Cardiac muscle cell (in vitro differentiated cells and primary cell): ENCODE measurements around the gene RPS6KB2. TPM values are rescaled to one million over a fixed set of nuclear protein-coding genes. Genes with fewer than 3 reads are reported as not detected.

Experiments used
- DNase-seq, 2 donors: peaks; one replicate each; pipeline versions ENCODE4 v3.0.0 to v3.0.0-alpha.2; 2010 to 2017; ENCODE audit warnings: low read depth in 1 of 2, low spot score in 1 of 2
- H3K27ac ChIP-seq: fragments of 200-600 bp; sonication (generic); 2 replicates; pipeline ENCODE4 v1.5.1; 2016
- H3K27me3 ChIP-seq: fragments of 200-600 bp; sonication (generic); 2 replicates; pipeline ENCODE4 v1.6.0; 2016; ENCODE audit warnings: control low read depth
- H3K36me3 ChIP-seq: fragments of 200-600 bp; sonication (generic); 2 replicates; pipeline ENCODE4 v1.5.1; 2016; ENCODE audit warnings: control low read depth
- H3K4me1 ChIP-seq: fragments of 200-600 bp; sonication (generic); 2 replicates; pipeline ENCODE4 v1.8.1; 2017; ENCODE audit warnings: low read depth, mild to moderate bottlenecking, mixed run types
- H3K4me3 ChIP-seq: fragments of 200-600 bp; sonication (generic); 2 replicates; pipeline ENCODE4 v1.5.1; 2016; ENCODE audit warnings: mild to moderate bottlenecking
- H3K9me3 ChIP-seq: fragments of 200-600 bp; sonication (generic); 2 replicates; pipeline ENCODE4 v1.5.1; 2017; ENCODE audit warnings: low read depth, mild to moderate bottlenecking, control low read depth
- polyA plus RNA-seq: library from polyadenylated mRNA; unstranded; fragments of >200 nt; fragmentation: Nextera tagmentation; extraction: Ambion mirVana; gene quantifications from 2 replicates; pipeline ENCODE4 v1.2.1, GENCODE V29; 2016
- total RNA-seq: library from RNA; depleted of rRNA; stranded (reverse); fragments of >200 nt; gene quantifications from 2 replicates; pipeline ENCODE4 v1.2.3, GENCODE V29; 2016
- TF ChIP-seq, protein P1 (sequence below): IDR thresholded peaks from 2 replicates; pipeline ENCODE4 v1.5.1; 2012; ENCODE audit warnings: low read depth, mild to moderate bottlenecking, low read length

The RPS6KB2 gene
- total and polyA plus RNA-seq, 2 experiments from 2014 or later: 92.5 to 97.0 TPM

GRCh38 chr11:67441731-67442351, 13.5 kb downstream of the RPS6KB2 start:
- DNase-seq: no peak
- Histone ChIP-seq H3K27me3 (no peaks in the 10 kb centered on the region), H3K4me1 (no peaks in the 10 kb centered on the region), H3K27ac (no peak overlapping the region), H3K4me3 (no peak overlapping the region), H3K9me3 (no peaks in the 10 kb centered on the region), H3K36me3 (peaks cover 3% of the 10 kb centered on the region)
- TF ChIP-seq, protein P1, sequence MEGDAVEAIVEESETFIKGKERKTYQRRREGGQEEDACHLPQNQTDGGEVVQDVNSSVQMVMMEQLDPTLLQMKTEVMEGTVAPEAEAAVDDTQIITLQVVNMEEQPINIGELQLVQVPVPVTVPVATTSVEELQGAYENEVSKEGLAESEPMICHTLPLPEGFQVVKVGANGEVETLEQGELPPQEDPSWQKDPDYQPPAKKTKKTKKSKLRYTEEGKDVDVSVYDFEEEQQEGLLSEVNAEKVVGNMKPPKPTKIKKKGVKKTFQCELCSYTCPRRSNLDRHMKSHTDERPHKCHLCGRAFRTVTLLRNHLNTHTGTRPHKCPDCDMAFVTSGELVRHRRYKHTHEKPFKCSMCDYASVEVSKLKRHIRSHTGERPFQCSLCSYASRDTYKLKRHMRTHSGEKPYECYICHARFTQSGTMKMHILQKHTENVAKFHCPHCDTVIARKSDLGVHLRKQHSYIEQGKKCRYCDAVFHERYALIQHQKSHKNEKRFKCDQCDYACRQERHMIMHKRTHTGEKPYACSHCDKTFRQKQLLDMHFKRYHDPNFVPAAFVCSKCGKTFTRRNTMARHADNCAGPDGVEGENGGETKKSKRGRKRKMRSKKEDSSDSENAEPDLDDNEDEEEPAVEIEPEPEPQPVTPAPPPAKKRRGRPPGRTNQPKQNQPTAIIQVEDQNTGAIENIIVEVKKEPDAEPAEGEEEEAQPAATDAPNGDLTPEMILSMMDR: no peak

GRCh38 chr11:67442504-67443404, 14.5 kb downstream of the RPS6KB2 start:
- no peak for DNase-seq
- H3K27ac ChIP-seq: peak overlapping the region; percentile 93

GRCh38 chr11:67445515-67445914, 17.2 kb downstream of the RPS6KB2 start:
- H3K36me3 ChIP-seq: no peaks in the 10 kb centered on the region
- TF ChIP-seq, protein P1: no peak
- no peak overlapping the region for H3K27ac ChIP-seq
- H3K4me1 ChIP-seq: no peaks in the 10 kb centered on the region
- no peaks in the 10 kb centered on the region for H3K9me3 ChIP-seq
- H3K4me3 ChIP-seq: no peak overlapping the region
- DNase-seq: no peak
- no peaks in the 10 kb centered on the region for H3K27me3 ChIP-seq

More at GRCh38 chr11:67442504-67443404, 14.5 kb downstream of the RPS6KB2 start:
- TF ChIP-seq, protein P1: no peak
- no peaks in the 10 kb centered on the region for H3K4me1 ChIP-seq
- no peaks in the 10 kb centered on the region for H3K9me3 ChIP-seq
- peaks cover 3% of the 10 kb centered on the region for H3K36me3 ChIP-seq
- no peaks in the 10 kb centered on the region for H3K27me3 ChIP-seq
- H3K4me3 ChIP-seq: peak overlapping the region; percentile 90

GRCh38 chr11:67448220-67448609, 19.9 kb downstream of the RPS6KB2 start:
- no peak for DNase-seq
- H3K36me3 ChIP-seq: no peaks in the 10 kb centered on the region
- TF ChIP-seq, protein P1: no peak
- H3K27me3 ChIP-seq: no peaks in the 10 kb centered on the region
- no peaks in the 10 kb centered on the region for H3K9me3 ChIP-seq
- H3K4me1 ChIP-seq: no peaks in the 10 kb centered on the region
- H3K27ac ChIP-seq: no peak overlapping the region
- H3K4me3 ChIP-seq: no peak overlapping the region

DNA sequence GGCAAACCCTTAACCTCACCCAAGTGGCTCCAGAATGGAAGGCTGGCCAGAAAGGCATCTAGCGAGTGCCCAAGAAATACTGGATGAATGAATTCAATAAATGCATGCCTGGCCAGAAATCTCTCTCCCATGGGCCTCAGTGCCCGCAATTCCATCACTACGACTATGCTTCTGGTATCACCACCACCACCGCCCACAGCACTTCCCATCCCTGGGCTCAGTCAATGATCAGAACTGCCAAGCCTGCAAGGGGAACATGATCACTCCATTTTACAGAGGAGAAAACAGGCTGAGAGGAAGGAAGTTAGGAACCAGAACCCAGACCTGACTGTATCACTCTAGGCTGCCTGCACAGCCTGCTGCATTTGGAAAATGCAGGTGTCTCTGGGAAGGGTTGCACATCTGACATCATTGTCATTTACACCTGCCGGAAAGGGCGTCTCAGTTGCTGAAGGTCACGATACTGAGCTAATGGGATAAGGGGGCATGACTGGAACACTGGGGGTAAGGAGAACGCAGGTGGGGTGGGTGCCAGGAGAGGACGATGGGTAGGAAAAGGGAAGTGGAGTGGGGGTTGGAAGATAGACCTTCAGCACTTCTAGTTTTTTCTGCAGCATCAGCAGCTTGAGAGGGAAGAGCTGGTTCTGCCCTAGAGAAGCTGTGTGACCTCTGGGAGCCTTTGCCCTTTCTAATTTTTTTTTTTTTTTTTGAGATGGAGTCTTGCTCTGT, 21.0 kb downstream of the RPS6KB2 start:
- TF ChIP-seq, protein P1: no peak
- H3K4me3 ChIP-seq: no peak overlapping the region
- H3K4me1 ChIP-seq: no peaks in the 10 kb centered on the region
- no peaks in the 10 kb centered on the region for H3K9me3 ChIP-seq
- H3K27me3 ChIP-seq: no peaks in the 10 kb centered on the region
- no peak for DNase-seq
- H3K27ac ChIP-seq: no peak overlapping the region
- H3K36me3 ChIP-seq: no peaks in the 10 kb centered on the region
